Adrenal gland (tissue), 5 donors: ENCODE measurements around the gene MCCC1.
"Not testable (repeated sequence)": the region's sequence is repeated elsewhere in the genome, so short reads cannot be mapped to it uniquely, and the experiment has no call there.

Source experiments
- CTCF ChIP-seq, 6 experiments: fragments of 450-650 bp in 4 of 6; fragments of 200-600 bp in 2 of 6; sonication (generic) in 1 of 6; IDR thresholded peaks; 1 replicate in 5 of 6; 2 replicates in 1 of 6; pipeline versions ENCODE4 v1.5.1 to v1.8.0; 2016 to 2021; ENCODE audit warnings: antibody characterized with exemption in 6 of 6, mild to moderate bottlenecking in 2 of 6, moderate library complexity in 1 of 6
- POLR2A ChIP-seq, 2 donors: fragments of 450-650 bp; IDR thresholded peaks; one replicate each; pipeline ENCODE4 v1.6.1; 2017; ENCODE audit warnings: antibody characterized with exemption in 2 of 2, mild to moderate bottlenecking in 2 of 2, moderate library complexity in 1 of 2
- donor health status: DM: no; HTN: no; CAD: no.

GRCh38 chr3:183101040-183101439, 1.7 kb upstream of the MCCC1 start:
- not testable (repeated sequence) for TF ChIP-seq POLR2A, CTCF (IDR thresholded peaks at IDR 0.05)
